ENCODE data around the gene UCP3.

DNA sequence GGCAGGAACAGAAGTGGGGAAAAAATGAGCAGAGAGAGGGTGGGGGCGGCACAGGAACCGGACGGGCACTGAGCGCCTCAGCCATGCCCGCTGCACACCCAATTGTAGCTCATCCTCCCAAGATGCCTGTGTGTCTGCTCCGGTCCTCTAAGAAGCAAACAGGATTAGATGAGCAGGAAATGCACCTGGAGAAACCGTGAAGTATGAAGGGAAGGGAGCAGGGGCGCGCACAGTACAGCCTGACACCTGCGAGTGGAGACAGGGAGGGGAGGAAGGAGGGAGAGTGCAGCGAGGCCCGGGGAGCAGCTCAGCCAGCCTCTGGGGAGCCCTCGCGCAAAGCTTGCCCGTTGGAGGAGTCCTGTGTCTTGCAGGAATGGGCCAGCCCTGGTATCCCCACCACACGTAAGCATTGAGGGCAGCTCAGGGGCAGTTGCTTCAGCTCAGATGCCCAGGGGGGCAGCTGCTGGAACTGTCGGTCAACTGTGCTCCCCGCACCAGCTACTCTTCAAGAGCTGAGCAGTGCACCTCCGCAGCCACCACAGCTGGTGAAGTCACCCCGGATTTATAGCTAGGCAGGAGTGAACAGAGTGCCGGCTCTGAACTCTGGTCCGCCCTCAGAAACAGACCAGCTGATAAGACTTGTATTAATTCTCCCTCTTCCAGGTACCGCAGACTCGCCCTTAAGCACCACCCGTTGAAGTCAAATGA, 51.1 kb downstream of the UCP3 start:
- no peak for TF ChIP-seq RAD21 (IDR thresholded peaks at IDR 0.05; ENCODE audit: low read depth)
- no peak for TF ChIP-seq EP300 (IDR thresholded peaks at IDR 0.05; ENCODE audit: borderline replicate concordance)
- no peak for TF ChIP-seq TEAD4 (IDR thresholded peaks at IDR 0.05)
